Measurements from ENCODE around the gene AKAP8L.
"Not testable (repeated sequence)": the region's sequence is repeated elsewhere in the genome, so short reads cannot be mapped to it uniquely, and the experiment has no call there.

The AKAP8L gene

DNA sequence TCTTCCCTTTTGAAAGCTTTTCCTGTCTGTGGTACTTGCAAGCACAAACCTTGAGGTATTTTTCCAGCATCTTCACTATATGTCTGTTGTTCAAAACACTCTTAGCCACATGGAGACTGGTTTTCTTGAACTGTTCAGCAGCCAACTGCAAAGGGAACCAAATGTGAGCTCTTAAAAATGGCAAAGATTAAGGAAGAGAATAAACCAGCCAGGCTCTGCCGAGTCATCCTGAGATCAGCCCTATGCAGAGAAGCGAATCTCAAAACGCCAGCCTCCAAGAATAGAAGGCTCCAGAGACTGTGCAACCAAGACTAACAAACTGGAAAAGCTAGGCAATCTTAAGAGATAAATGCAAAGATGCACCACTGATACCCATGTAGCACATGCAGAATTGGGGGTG is 59.9 kb downstream of the AKAP8L start:
- Histone ChIP-seq H3K36me3 (ENCODE audit: insufficient read depth, low read length) (peaks cover 64% of the 10 kb centered on the region), H3K9me3 (ENCODE audit: low read depth, low read length) (no peaks in the 10 kb centered on the region), H3K27ac (peak overlapping the region; percentile 35)

DNA sequence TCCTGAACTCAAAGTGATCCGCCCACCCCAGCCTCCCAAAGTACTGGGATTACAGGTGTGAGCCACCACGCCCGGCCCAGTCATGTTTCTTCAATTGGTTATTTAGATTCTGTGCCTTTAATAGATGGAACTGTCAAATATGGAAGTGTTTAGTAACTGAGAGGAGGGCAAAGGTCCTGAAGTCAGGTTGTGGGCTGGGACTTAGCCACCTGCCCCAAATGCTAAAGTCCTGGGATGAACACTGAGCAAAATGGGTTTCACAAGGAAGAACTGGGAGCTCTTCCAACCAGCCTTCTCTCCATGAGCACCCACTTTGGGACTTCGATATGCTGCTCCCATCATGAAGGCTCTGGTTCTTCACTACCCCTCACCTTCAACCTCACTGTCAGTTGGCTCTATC is 60.9 kb downstream of the AKAP8L start:
- peaks cover 68% of the 10 kb centered on the region for H3K36me3 ChIP-seq (ENCODE audit: insufficient read depth, low read length)
- H3K4me3 ChIP-seq, result no peak overlapping the region
- no peak for DNase-seq (ENCODE audit: low read depth, low spot score)
- H3K27ac ChIP-seq, result no peak overlapping the region
- no peak overlapping the region for H3K9ac ChIP-seq (ENCODE audit: insufficient read length)
- H3K9me3 ChIP-seq (ENCODE audit: low read depth, low read length), result no peaks in the 10 kb centered on the region
- TF ChIP-seq EZH2 (IDR thresholded peaks at IDR 0.05) (no peak), FOXP2 (optimal IDR thresholded peaks at IDR 0.05; ENCODE audit: control extremely low read depth, extremely low read length, insufficient read depth) (no peak), POLR2AphosphoS5 (IDR thresholded peaks at IDR 0.05; ENCODE audit: borderline replicate concordance, low read depth, low read length) (no peak)

More for the DNA sequence above, 59.9 kb downstream of the AKAP8L start:
- Histone ChIP-seq H3K4me3 (no peak overlapping the region), H3K9ac (ENCODE audit: insufficient read length) (no peak overlapping the region)
- TF ChIP-seq POLR2AphosphoS5 (IDR thresholded peaks at IDR 0.05; ENCODE audit: borderline replicate concordance, low read depth, low read length) (no peak), FOXP2 (optimal IDR thresholded peaks at IDR 0.05; ENCODE audit: control extremely low read depth, extremely low read length, insufficient read depth) (no peak), EZH2 (IDR thresholded peaks at IDR 0.05) (no peak)
- DNase-seq (ENCODE audit: low read depth, low spot score), result no peak

DNA sequence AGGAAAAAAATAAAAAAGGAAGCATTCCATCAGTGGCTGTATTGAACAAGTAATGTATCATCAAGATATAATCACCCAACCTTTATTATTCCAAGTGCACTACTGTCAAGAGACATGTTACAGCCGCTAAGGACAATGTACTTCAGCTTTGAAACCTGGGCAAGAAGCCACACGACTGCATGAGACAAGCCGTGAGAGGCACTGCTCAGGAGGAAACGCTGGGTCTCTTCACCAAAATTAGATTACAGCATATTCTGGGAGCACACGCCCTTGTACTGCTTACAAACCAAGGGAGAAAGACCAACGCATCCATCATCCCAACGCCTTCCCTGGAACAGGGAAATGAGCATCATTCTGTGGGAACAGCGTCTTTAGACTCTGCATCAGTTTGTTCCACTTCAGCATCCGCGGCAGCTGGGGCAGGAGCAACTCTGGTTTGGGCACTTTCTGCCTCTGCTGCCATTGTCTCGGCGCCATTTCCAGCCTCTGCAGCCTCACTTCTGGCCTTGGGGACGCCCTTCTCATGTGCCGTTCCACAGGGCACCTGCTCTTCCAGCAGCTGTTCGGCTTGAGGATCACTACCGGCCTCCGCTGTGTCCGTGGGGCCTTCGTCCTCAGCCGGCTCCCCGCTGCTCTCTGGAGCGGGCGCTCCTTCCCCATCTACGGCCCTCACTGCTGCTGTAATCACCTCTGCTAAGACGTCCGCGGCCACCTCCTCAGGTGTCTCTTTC is 64.1 kb downstream of the AKAP8L start:
- TF ChIP-seq FOXP2 (optimal IDR thresholded peaks at IDR 0.05; ENCODE audit: control extremely low read depth, extremely low read length, insufficient read depth) (no peak), EZH2 (IDR thresholded peaks at IDR 0.05) (no peak), POLR2AphosphoS5 (IDR thresholded peaks at IDR 0.05; ENCODE audit: borderline replicate concordance, low read depth, low read length) (no peak)
- no peak for DNase-seq (ENCODE audit: low read depth, low spot score)
- Histone ChIP-seq H3K27ac (no peak overlapping the region), H3K36me3 (ENCODE audit: insufficient read depth, low read length) (peaks cover 49% of the 10 kb centered on the region), H3K9ac (ENCODE audit: insufficient read length) (no peak overlapping the region), H3K4me3 (no peak overlapping the region), H3K9me3 (ENCODE audit: low read depth, low read length) (no peaks in the 10 kb centered on the region)

DNA sequence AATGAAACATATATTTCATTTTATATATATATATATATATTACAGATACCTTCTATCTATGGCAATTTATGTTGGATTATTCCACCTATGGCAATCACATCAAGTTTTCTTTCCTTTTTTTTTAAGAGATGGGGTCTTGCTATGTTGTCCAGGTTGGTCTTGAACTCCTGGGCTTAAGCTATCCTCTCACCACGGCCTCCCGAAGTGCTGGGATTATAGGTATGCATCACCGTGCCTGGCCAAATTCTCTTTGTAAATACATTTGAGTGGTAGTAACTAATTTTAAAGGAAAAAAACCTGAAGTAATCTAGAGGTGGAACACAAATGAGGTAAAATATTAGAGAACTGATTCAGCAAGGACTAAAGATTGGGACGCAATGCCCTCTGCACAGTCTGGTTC is 64.9 kb downstream of the AKAP8L start:
- Histone ChIP-seq H3K27ac (no peak overlapping the region), H3K4me3 (no peak overlapping the region), H3K9ac (ENCODE audit: insufficient read length) (no peak overlapping the region), H3K36me3 (ENCODE audit: insufficient read depth, low read length) (peaks cover 41% of the 10 kb centered on the region), H3K9me3 (ENCODE audit: low read depth, low read length) (no peaks in the 10 kb centered on the region)
- no peak for TF ChIP-seq FOXP2 (optimal IDR thresholded peaks at IDR 0.05; ENCODE audit: control extremely low read depth, extremely low read length, insufficient read depth)
- TF ChIP-seq POLR2AphosphoS5 (IDR thresholded peaks at IDR 0.05; ENCODE audit: borderline replicate concordance, low read depth, low read length), result no peak
- no peak for TF ChIP-seq EZH2 (IDR thresholded peaks at IDR 0.05)
- DNase-seq (ENCODE audit: low read depth, low spot score), result no peak

DNA sequence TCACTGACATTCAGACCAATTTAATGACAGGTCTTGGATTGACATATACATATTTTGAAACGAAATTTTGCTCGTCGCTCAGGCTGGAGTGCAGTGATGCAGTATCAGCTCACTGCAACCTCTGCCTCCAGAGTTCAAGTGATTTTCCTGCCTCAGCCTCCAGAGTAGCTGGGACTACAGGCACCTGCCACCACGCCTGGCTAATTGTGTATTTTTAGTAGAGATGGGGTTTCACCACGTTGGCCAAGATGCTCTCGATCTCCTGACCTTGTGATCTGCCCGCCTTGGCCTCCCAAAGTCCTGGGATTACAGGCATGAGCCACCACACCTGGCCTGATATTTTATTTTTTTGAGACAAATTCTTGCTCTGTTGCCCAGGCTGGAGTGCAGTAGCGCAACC is 66.3 kb downstream of the AKAP8L start:
- H3K4me3 ChIP-seq; H3K9me3 ChIP-seq (ENCODE audit: low read depth, low read length); H3K9ac ChIP-seq (ENCODE audit: insufficient read length); H3K27ac ChIP-seq; DNase-seq (ENCODE audit: low read depth, low spot score): not testable (repeated sequence)
- H3K36me3 ChIP-seq (ENCODE audit: insufficient read depth, low read length), result peaks cover 28% of the 10 kb centered on the region

DNA sequence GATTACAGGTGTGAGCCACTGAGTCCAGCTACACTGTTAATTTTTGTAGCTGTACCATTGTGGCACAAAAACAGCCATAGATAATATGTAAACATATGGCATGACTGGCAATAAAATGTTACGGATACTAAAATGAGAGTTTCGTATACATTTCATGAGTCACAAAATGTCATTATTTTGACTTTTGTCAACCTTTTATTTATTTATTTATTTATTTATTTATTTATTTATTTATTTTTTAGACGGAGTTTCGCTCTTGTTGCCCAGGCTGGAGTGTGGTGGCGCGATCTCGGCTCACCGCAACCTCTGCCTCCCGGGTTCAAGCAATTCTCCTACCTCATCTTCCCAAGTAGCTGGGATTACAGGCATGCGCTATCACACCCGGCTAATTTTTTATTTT is 77.5 kb downstream of the AKAP8L start:
- not testable (repeated sequence) for H3K9ac ChIP-seq (ENCODE audit: insufficient read length); H3K4me3 ChIP-seq; H3K9me3 ChIP-seq (ENCODE audit: low read depth, low read length); H3K36me3 ChIP-seq (ENCODE audit: insufficient read depth, low read length); DNase-seq (ENCODE audit: low read depth, low spot score); H3K27ac ChIP-seq

DNA sequence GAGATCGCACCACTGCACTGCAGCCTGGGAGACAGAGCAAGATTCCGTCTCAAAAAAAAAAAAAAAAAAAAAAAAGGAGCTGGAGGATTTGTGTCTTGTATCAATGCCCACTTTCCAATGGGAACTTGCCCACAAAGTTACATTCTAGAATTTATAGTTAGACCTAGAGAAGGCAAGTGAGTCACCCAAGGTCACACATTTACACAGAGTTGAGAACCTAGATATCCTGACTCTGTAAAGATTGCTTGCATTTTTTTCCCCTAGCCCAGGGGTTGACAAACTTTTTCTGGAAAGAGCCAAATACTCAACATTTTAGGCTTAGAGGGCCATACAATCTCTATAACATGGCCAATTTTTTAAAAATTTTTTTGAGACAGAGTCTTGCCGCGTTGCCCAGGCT is 78.7 kb downstream of the AKAP8L start:
- no peak for TF ChIP-seq EZH2 (IDR thresholded peaks at IDR 0.05)
- TF ChIP-seq FOXP2 (optimal IDR thresholded peaks at IDR 0.05; ENCODE audit: control extremely low read depth, extremely low read length, insufficient read depth), result no peak
- no peak for TF ChIP-seq POLR2AphosphoS5 (IDR thresholded peaks at IDR 0.05; ENCODE audit: borderline replicate concordance, low read depth, low read length)
- Histone ChIP-seq H3K36me3 (ENCODE audit: insufficient read depth, low read length) (peaks cover 2% of the 10 kb centered on the region; the same call in 1 of the 2 replicates), H3K9me3 (ENCODE audit: low read depth, low read length) (no peaks in the 10 kb centered on the region), H3K27ac (no peak overlapping the region), H3K9ac (ENCODE audit: insufficient read length) (no peak overlapping the region), H3K4me3 (no peak overlapping the region)
- DNase-seq (ENCODE audit: low read depth, low spot score), result no peak

DNA sequence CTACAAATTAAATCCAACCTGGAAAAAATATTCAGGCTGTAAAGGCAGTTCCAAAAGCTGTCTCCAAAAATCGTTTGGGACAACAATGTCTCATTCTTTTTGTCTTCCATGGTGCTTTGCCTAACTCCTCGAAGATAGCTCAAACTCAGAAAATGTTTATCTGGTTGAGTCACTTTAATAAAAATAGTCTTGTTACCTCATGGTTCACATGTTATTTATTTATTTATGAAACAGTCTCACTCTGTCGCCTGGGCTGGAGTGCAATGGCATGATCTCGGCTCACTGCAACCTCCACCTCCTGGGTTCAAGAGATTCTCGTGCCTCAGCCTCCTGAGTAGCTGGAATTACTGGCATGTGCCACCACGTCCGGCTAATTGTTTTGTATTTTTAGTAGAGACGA is 81.6 kb downstream of the AKAP8L start:
- no peak for TF ChIP-seq EZH2 (IDR thresholded peaks at IDR 0.05)
- TF ChIP-seq POLR2AphosphoS5 (IDR thresholded peaks at IDR 0.05; ENCODE audit: borderline replicate concordance, low read depth, low read length), result no peak
- no peak for TF ChIP-seq FOXP2 (optimal IDR thresholded peaks at IDR 0.05; ENCODE audit: control extremely low read depth, extremely low read length, insufficient read depth)
- H3K36me3 ChIP-seq (ENCODE audit: insufficient read depth, low read length), result no peaks in the 10 kb centered on the region
- no peak overlapping the region for H3K27ac ChIP-seq
- H3K4me3 ChIP-seq, result no peak overlapping the region
- no peaks in the 10 kb centered on the region for H3K9me3 ChIP-seq (ENCODE audit: low read depth, low read length)
- DNase-seq (ENCODE audit: low read depth, low spot score), result no peak
- no peak overlapping the region for H3K9ac ChIP-seq (ENCODE audit: insufficient read length)

DNA sequence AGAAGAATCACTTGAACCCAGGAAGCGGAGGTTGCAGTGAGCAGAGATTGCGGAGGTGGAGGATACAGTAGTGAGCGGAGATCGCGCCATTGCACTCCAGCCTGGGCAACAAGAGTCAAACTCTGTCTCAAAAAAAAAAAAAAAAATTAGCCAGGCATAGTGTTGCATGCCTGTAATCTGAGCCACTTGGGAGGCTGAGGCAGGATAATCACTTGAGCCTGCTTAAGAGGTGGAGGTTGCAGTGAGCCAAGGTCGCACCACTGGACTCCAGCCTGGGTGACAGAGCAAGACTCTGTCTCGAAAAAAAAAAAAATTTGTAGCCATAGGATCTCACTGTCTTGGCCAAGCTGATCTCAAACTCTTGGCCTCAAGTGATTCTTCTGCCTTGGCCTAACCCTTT is 82.8 kb downstream of the AKAP8L start:
- H3K27ac ChIP-seq, result not testable (repeated sequence)

More for the DNA sequence above, 82.8 kb downstream of the AKAP8L start:
- DNase-seq (ENCODE audit: low read depth, low spot score); H3K36me3 ChIP-seq (ENCODE audit: insufficient read depth, low read length); H3K9ac ChIP-seq (ENCODE audit: insufficient read length); H3K4me3 ChIP-seq; H3K9me3 ChIP-seq (ENCODE audit: low read depth, low read length): not testable (repeated sequence)
